Effector memory CD8-positive, alpha-beta T cell (primary cell): ENCODE data around the gene CLIC3.

Source experiments
- ATAC-seq: fragments of 150-1000 bp; cut with Tn5 transposase; replicated peaks from 2 replicates; pipeline ENCODE4 v1.10.0; 2021; ENCODE audit warnings: mild to moderate bottlenecking, moderate library complexity
- DNase-seq, 3 experiments: peaks; one replicate each; pipeline ENCODE4 v3.0.0; 2021
- H3K27ac Mint-ChIP-seq, 2 donors: one replicate each; pipeline ENCODE4 v1.8.0; 2022; ENCODE audit warnings: mild to moderate bottlenecking in 2 of 2, mixed read lengths in 2 of 2, moderate library complexity in 2 of 2
- H3K27me3 Mint-ChIP-seq, 2 donors: one replicate each; pipeline ENCODE4 v1.8.0; 2022; ENCODE audit warnings: mixed read lengths in 2 of 2
- H3K36me3 Mint-ChIP-seq: one replicate; pipeline ENCODE4 v1.8.0; 2022; ENCODE audit warnings: mild to moderate bottlenecking, moderate library complexity, mixed read lengths; ENCODE audit not compliant: insufficient read depth
- H3K4me1 Mint-ChIP-seq, 2 donors: one replicate each; pipeline ENCODE4 v1.8.0; 2022; ENCODE audit warnings: low read depth in 2 of 2, mixed read lengths in 2 of 2
- H3K4me3 Mint-ChIP-seq, 2 donors: one replicate each; pipeline ENCODE4 v1.8.0; 2022; ENCODE audit warnings: mild to moderate bottlenecking in 2 of 2, mixed read lengths in 2 of 2, moderate library complexity in 2 of 2
- H3K9me3 Mint-ChIP-seq, 2 donors: one replicate each; pipeline ENCODE4 v1.8.0; 2022; ENCODE audit warnings: mixed read lengths in 2 of 2

The CLIC3 gene

GRCh38 chr9:137017791-137018497, 21.6 kb upstream of the CLIC3 start:
- DNase-seq (no peak), ATAC-seq (no peak)
- Mint-ChIP-seq H3K9me3 (no peaks in the 10 kb centered on the region), H3K27me3 (no peaks in the 10 kb centered on the region), H3K36me3 (peaks cover 7% of the 10 kb centered on the region), H3K27ac (no peak overlapping the region), H3K4me3 (no peak overlapping the region), H3K4me1 (peaks cover 3 to 7% of the 10 kb centered on the region in 2 donors)

GRCh38 chr9:137017071-137017470, 20.7 kb upstream of the CLIC3 start:
- DNase-seq (no peak), ATAC-seq (no peak)
- H3K4me3 Mint-ChIP-seq, result no peak overlapping the region
- peaks cover 2 to 6% of the 10 kb centered on the region in 2 donors for H3K4me1 Mint-ChIP-seq
- H3K36me3 Mint-ChIP-seq, result peaks cover 4% of the 10 kb centered on the region
- no peaks in the 10 kb centered on the region for H3K27me3 Mint-ChIP-seq
- H3K27ac Mint-ChIP-seq, result no peak overlapping the region
- H3K9me3 Mint-ChIP-seq, result no peaks in the 10 kb centered on the region

GRCh38 chr9:137016436-137016835, 20.1 kb upstream of the CLIC3 start:
- ATAC-seq (no peak), DNase-seq (no peak)
- Mint-ChIP-seq H3K27me3 (no peaks in the 10 kb centered on the region), H3K36me3 (peaks cover 4% of the 10 kb centered on the region), H3K4me3 (no peak overlapping the region), H3K4me1 (peaks cover 0 to 3% of the 10 kb centered on the region in 2 donors), H3K9me3 (no peaks in the 10 kb centered on the region), H3K27ac (no peak overlapping the region)

GRCh38 chr9:137015976-137016375, 19.6 kb upstream of the CLIC3 start:
- Mint-ChIP-seq H3K36me3 (peaks cover 8% of the 10 kb centered on the region), H3K4me1 (peaks cover 0 to 3% of the 10 kb centered on the region in 2 donors), H3K27ac (no peak overlapping the region), H3K4me3 (no peak overlapping the region), H3K9me3 (no peaks in the 10 kb centered on the region), H3K27me3 (no peaks in the 10 kb centered on the region)
- ATAC-seq, result no peak
- DNase-seq, result no peak

DNA sequence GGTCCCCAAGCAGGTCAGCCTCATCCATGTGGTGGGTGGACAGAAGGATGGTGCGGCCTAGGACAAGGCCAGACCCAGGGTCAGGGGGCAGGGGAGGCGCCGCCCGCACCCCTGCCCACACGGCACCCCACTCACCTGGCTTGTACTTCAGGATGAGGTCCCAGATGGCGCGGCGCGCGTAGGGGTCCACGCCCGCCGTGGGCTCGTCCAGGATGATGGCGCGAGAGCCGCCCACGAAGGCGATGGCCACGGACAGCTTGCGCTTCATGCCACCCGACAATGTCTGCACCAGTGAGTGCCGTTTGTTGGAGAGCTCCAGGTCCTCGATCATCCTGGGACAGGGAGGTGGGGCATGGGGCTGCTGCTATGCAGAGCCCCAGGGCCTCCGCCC, 19.2 kb upstream of the CLIC3 start:
- peaks cover 0 to 3% of the 10 kb centered on the region in 2 donors for H3K4me1 Mint-ChIP-seq
- H3K36me3 Mint-ChIP-seq, result peaks cover 10% of the 10 kb centered on the region
- DNase-seq (no peak), ATAC-seq (no peak)
- no peaks in the 10 kb centered on the region for H3K27me3 Mint-ChIP-seq
- no peak overlapping the region for H3K4me3 Mint-ChIP-seq
- no peak overlapping the region for H3K27ac Mint-ChIP-seq
- H3K9me3 Mint-ChIP-seq, result no peaks in the 10 kb centered on the region

DNA sequence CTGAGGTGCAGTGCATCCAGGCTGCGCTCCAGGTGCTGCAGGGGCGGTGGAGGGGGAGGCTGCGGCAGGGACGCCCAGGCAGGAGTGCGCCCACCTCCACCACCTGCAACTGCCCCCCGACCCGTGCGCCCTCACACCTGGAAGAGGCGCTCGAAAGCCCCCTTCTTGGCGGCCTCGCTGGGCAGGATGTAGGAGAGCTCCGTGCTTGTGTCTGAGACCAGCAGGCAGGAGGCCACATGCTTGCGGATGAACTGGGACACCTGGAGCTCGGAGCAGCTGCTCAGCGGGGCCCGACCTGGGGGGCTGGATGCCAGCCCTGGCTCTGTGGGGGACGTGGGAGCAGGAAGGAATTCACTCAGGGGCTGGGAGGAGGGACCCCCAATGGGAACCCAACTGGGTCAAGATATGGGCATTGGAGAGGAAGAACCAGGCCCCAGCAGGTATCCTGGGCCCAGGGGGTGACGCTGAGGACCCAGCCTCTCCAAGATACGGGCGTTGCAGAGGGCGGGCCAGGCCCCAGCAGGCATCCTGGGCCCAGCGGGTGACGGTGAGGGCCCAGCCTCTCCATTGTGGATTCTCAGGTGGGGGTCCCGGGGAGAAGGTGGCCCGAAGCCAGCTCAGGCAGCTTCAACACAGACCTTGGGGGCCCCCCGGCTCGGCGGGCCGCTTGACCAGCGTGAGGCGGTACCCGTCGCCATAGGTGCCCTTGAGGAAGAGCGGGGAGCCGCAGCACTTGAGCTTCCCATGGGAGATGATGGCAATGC, 18.6 kb upstream of the CLIC3 start:
- H3K4me3 Mint-ChIP-seq, result no peak overlapping the region
- DNase-seq, result no peak
- ATAC-seq, result no peak
- H3K27me3 Mint-ChIP-seq, result no peaks in the 10 kb centered on the region
- H3K27ac Mint-ChIP-seq, result no peak overlapping the region
- no peaks in the 10 kb centered on the region for H3K9me3 Mint-ChIP-seq
- peaks cover 10% of the 10 kb centered on the region for H3K36me3 Mint-ChIP-seq
- H3K4me1 Mint-ChIP-seq, result peaks cover 0 to 3% of the 10 kb centered on the region in 2 donors

DNA sequence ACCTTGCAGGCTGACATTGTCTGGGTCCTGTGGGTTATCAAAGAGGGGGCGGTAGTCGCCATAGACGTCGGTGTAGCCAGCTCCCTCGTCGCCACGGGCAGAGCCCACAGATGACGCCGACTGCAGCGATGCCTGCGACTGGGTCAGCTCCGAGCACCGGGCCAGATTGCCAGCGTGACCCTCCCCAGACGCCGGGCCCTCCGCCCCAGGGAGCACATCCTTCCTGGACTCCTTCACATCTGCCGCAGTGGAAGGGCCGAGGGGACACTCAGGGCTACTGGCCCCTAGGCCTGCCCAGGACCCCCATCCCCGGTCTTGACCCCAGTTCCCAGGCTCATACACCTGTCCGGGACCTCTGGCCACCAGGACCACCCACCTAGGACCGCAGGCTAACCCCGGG, 17.8 kb upstream of the CLIC3 start:
- H3K9me3 Mint-ChIP-seq, result no peaks in the 10 kb centered on the region
- H3K36me3 Mint-ChIP-seq, result peaks cover 10% of the 10 kb centered on the region

DNA sequence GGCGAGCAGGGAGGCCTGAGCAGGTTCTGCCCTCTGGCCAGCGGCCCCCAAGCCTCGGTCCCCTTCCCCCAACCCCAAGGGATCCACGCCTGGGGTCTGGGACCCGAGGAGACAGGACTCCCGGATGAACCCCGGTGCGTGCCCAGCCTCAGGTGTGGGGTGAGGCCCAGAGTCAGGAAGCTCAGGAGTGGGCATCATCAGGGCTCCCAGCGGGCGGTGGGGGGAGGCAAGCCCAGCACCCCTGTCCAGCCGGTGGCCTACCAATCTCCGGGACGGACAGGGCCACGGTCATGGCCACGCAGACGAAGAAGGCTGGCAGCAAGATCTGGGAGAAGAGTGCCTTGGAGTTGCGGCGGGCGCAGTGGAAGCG, 17.2 kb upstream of the CLIC3 start:
- peaks cover 0 to under 1% of the 10 kb centered on the region in 2 donors for H3K4me1 Mint-ChIP-seq
- no peaks in the 10 kb centered on the region for H3K9me3 Mint-ChIP-seq
- H3K4me3 Mint-ChIP-seq, result no peak overlapping the region
- no peak overlapping the region for H3K27ac Mint-ChIP-seq
- H3K27me3 Mint-ChIP-seq, result no peaks in the 10 kb centered on the region
- peaks cover 10% of the 10 kb centered on the region for H3K36me3 Mint-ChIP-seq
- ATAC-seq, result no peak
- DNase-seq, result no peak

More for the DNA sequence above, 17.8 kb upstream of the CLIC3 start:
- Mint-ChIP-seq H3K4me1 (peaks cover 0 to 1% of the 10 kb centered on the region in 2 donors), H3K27me3 (no peaks in the 10 kb centered on the region), H3K27ac (no peak overlapping the region), H3K4me3 (no peak overlapping the region)
- ATAC-seq, result no peak
- no peak for DNase-seq

DNA sequence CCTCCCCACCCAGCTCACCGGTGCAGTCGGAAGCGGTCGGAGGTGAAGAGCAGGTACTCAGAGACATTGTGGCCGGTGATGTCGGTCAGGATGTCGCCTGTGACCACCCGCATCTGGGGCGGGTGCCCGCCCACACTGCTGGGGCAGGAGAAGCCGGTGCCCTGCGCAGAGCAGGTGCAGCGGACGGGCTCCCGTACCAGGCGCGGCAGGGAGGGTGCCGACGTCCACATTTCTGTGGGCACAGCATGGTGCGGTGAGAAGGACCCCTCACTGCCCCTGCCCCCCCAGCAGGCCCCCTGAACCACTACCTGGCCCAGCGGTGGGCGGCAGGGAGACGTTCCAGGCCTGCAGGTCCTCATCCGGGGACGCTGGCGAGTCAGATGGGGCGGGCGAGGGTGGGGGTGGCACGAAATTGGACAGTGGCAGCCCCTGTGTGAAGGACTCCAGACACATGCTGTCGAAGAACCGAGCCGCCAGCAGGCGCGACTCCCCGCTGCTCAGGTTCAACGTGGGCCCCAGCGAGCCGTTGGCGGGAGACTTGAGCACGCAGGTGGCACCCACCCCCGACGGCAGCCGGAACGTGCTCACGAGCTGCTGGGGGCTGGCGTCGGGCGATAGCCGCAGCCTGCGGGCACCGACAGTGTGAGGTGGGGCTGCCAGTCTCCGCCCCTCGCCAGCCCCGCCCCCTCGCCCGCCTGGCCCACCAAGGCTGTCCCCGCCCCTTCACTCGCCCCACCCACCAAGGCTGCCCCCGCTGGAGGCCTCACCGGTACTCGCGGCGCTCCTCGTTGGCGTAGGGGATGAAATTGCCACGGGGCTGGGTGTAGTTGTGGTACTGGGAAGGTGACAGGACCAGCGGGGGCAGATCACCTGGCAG, 16.6 kb upstream of the CLIC3 start:
- no peaks in the 10 kb centered on the region for H3K9me3 Mint-ChIP-seq
- H3K27me3 Mint-ChIP-seq, result no peaks in the 10 kb centered on the region
- no peak for DNase-seq
- peaks cover 10% of the 10 kb centered on the region for H3K36me3 Mint-ChIP-seq
- no peak overlapping the region for H3K4me3 Mint-ChIP-seq
- no peak for ATAC-seq
- H3K4me1 Mint-ChIP-seq, result no peaks in the 10 kb centered on the region
- H3K27ac Mint-ChIP-seq, result no peak overlapping the region

DNA sequence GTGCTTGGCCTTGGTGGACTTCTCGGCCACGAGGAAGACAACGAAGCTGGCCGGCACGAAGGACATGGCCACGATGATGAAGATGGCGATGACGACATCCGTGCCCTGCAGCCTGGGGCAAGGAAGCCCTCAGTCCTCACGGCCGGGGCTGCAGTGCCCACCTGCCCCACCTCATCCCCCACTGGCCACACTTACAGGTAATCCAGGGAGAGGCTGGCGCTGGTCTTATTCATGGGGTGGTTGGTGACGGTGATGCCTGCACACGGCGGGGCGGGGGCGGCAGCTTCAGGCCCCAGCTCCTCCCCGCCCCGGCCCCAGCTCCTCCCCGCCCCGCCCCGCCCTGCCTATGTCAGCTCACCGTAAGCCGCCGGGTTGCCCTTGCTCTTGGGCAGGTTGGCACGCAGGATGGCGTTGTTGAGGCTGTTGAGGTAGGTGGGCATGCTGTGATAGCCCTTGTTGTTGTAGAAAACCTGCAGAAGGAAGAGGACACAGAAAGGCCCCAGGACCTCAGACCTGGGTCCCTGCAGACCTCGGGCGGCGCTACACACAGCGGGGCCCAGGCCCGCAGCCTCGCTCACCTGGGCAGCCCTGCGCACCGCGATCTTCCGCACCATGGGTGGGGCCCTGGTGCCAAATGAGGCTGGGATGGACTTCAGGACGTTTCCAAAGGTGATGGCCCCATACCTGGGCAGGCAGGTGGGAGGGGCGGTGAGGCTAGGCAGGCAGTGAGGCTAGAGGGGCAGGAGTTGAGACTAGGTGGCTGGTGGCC, 15.7 kb upstream of the CLIC3 start:
- H3K9me3 Mint-ChIP-seq, result no peaks in the 10 kb centered on the region
- no peak overlapping the region for H3K27ac Mint-ChIP-seq
- no peak overlapping the region for H3K4me3 Mint-ChIP-seq
- DNase-seq, result no peak
- no peaks in the 10 kb centered on the region for H3K27me3 Mint-ChIP-seq
- no peak for ATAC-seq
- H3K36me3 Mint-ChIP-seq, result peaks cover 10% of the 10 kb centered on the region
- no peaks in the 10 kb centered on the region for H3K4me1 Mint-ChIP-seq

DNA sequence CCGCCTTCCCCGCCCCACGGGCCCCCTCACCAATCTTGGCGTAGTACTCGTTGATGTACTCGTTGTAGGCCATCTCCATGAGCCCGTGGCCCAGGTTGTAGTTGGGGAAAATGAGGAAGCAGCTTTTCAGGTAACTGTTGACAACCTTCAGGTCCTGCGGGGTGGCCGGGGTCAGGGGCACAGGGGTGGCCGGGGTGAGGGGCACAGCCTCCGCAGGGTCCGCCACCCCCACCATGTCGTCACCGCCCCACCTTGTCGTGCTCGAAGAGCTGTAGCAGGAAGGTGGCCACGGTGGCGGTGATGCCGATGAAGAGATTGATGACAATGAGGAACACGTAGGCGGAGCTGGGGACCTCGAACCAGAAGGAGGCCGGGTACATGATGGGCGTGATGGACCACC, 14.8 kb upstream of the CLIC3 start:
- Mint-ChIP-seq H3K4me3 (no peak overlapping the region), H3K27me3 (no peaks in the 10 kb centered on the region), H3K27ac (no peak overlapping the region), H3K4me1 (peaks cover 5 to 6% of the 10 kb centered on the region in 2 donors), H3K36me3 (peaks cover 17% of the 10 kb centered on the region), H3K9me3 (no peaks in the 10 kb centered on the region)
- ATAC-seq, result no peak
- no peak for DNase-seq

DNA sequence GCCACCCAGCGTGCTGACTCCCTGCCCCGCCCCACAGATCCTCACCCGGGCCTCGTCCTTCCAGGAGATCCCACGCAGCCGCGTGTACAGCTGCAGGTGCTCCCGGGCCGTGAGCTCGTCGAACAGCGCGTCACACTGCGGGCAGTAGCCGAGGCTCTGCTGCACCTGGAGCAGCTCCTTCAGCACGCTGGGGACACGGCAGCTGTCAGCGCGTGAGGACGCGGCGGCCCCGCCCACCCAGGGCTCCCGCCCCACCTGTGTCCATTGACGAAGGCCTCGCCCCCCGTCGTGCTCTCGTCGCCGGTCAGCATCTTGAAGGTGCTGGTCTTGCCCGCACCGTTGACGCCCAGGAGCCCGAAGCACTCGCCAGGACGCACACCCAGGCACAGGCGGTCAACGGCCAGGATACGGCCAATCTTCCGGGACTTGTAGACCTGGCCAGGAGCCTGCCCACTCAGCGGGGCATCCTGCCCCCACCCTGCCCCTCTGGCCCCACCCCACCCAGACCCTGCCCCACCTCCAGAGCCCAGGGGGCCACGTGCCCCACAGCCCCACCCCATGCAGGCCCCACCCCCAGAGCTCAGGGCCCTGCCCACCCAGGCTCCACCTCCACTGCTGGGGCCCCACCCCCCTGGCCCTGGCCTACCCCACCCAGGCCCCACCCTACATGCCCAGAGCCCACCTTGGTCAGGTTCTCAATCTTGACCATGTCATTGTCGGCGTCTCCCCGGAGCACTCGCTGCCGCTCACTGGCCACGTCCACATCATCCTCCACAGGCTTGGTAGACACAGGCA, 13.8 kb upstream of the CLIC3 start:
- peaks cover 6 to 7% of the 10 kb centered on the region in 2 donors for H3K4me1 Mint-ChIP-seq
- DNase-seq, result no peak
- no peaks in the 10 kb centered on the region for H3K27me3 Mint-ChIP-seq
- no peak overlapping the region for H3K27ac Mint-ChIP-seq
- H3K4me3 Mint-ChIP-seq, result no peak overlapping the region
- no peak for ATAC-seq
- H3K36me3 Mint-ChIP-seq, result peaks cover 17% of the 10 kb centered on the region
- no peaks in the 10 kb centered on the region for H3K9me3 Mint-ChIP-seq
